ENCODE data around the gene ERC1. TPM values are rescaled to one million over a fixed set of nuclear protein-coding genes. Genes with fewer than 3 reads are reported as not detected.

The ERC1 gene
- total and polyA plus RNA-seq, 4 donors: 7.4 to 78.2 (median 39.8) TPM

DNA sequence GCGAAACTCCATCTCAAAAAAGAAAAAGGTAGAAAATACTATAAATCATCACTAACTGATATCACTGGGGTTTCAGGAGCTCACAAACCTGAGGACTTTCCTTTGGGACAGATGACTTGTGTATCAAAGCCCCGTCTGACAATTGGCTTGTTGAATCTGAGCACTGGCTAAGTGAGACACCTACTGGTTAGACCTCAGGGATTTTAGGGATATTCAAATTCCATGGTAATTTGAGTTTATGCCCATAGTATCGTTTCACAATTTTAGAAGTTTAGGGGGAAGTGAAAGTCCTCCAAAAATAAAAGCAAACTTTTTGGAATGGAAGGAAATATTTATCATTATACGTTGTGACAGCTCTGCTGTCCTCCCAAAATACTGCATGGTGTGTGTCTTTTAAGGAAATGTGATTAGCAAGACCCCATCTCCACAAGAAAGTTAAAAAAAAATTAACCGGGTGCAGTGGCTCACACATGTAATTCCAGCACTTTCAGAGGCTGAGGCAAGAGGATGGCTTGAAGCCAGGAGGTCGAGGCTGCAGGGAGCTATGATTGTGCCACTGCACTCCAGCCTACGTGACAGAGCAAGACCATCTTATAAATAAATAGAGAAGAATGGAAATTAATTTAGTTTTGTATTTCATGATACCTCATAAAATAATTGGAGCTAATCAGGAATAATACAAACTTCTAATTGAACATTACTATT lies 554.1 kb downstream of the ERC1 start:
- DNase-seq: peak in 2 of 3 donors; percentile 43 to 49

More for the DNA sequence above, 554.1 kb downstream of the ERC1 start:
- H3K4me3 ChIP-seq: no peak overlapping the region
- TF ChIP-seq, protein P1, sequence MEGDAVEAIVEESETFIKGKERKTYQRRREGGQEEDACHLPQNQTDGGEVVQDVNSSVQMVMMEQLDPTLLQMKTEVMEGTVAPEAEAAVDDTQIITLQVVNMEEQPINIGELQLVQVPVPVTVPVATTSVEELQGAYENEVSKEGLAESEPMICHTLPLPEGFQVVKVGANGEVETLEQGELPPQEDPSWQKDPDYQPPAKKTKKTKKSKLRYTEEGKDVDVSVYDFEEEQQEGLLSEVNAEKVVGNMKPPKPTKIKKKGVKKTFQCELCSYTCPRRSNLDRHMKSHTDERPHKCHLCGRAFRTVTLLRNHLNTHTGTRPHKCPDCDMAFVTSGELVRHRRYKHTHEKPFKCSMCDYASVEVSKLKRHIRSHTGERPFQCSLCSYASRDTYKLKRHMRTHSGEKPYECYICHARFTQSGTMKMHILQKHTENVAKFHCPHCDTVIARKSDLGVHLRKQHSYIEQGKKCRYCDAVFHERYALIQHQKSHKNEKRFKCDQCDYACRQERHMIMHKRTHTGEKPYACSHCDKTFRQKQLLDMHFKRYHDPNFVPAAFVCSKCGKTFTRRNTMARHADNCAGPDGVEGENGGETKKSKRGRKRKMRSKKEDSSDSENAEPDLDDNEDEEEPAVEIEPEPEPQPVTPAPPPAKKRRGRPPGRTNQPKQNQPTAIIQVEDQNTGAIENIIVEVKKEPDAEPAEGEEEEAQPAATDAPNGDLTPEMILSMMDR (IDR thresholded peaks at IDR 0.05; ENCODE audit: control extremely low read depth, extremely low read depth): no peak
- ATAC-seq (ENCODE audit: insufficient read depth, low FRiP score): no peak
- no peaks in the 10 kb centered on the region for H3K4me1 ChIP-seq (ENCODE audit: control insufficient read depth in 5 of 5, insufficient read depth in 5 of 5, low read length in 5 of 5)
- peaks cover 0 to 3% (median 0%) of the 10 kb centered on the region in 4 donors for H3K9me3 ChIP-seq (ENCODE audit: control insufficient read depth in 4 of 4, insufficient read depth in 3 of 4, low read length in 3 of 4)
- H3K36me3 ChIP-seq (ENCODE audit: control insufficient read depth in 4 of 4, insufficient read depth in 4 of 4, low read length in 4 of 4): peaks cover 0 to 2% (median 0%) of the 10 kb centered on the region in 4 donors
- no peak overlapping the region for H3K9ac ChIP-seq (ENCODE audit: insufficient read depth in 1 of 2, low read length in 2 of 2)
- no peak overlapping the region for H3K27ac ChIP-seq (ENCODE audit: low read depth in 1 of 2, low read length in 1 of 2)
- no peaks in the 10 kb centered on the region for H3K27me3 ChIP-seq (ENCODE audit: control insufficient read depth in 3 of 3, insufficient read depth in 3 of 3, low read length in 2 of 3)
- WGBS, 2 donors: 40 to 47% methylated on average over 7 of the region's 7 CpGs

Other genes with a start within 250 kb of the ERC1 start
- 100 to 1,000 TPM; 201 to 269 TPM for gene WNK1, start 238.6 kb upstream of the ERC1 start, total RNA-seq
- 10 to 100 TPM; 23.1 to 55.4 TPM for gene WNK1, start 238.6 kb upstream of the ERC1 start, polyA plus RNA-seq
- gene RAD52, start 41.5 kb upstream of the ERC1 start, total RNA-seq: 10 to 100 TPM; 10.9 to 36.8 TPM
- gene RAD52, start 41.5 kb upstream of the ERC1 start, polyA plus RNA-seq: 1 to 10 TPM; 4.3 to 5.1 TPM

Measured in lung (tissue), 12 donors.